HG03439 (cell line): ENCODE results near the gene ACE.

Source experiments
- ATAC-seq: cut with Tn5 transposase; IDR thresholded peaks from one replicate; pipeline ENCODE4 v1.9.1; 2021; ENCODE audit warnings: mild to moderate bottlenecking, moderate library complexity; ENCODE audit not compliant: unreplicated experiment

Gene ACE

GRCh38 chr17:63476854-63477479 lies at the start of gene ACE:
Gene ACE, plus strand, starts transcription at chr17:63477061. Its CDS starts 34 bp downstream, at chr17:63477095.
- ATAC-seq: no peak

- ATAC-seq: no peak
Observed at GRCh38 chr17:63429766-63430165, 47.1 kb upstream of the ACE start.

GRCh38 chr17:63430223-63430622 lies 46.6 kb upstream of the ACE start:
- no peak for ATAC-seq

- ATAC-seq: no peak
Observed at GRCh38 chr17:63431618-63431938, 45.3 kb upstream of the ACE start.

GRCh38 chr17:63431939-63432804 lies 44.7 kb upstream of the ACE start:
- ATAC-seq: no peak

- ATAC-seq: no peak
Observed at GRCh38 chr17:63433746-63434591, 42.9 kb upstream of the ACE start.

- no peak for ATAC-seq
Observed at GRCh38 chr17:63434951-63435571, 41.8 kb upstream of the ACE start.

GRCh38 chr17:63435681-63436522 lies 41.0 kb upstream of the ACE start:
- ATAC-seq: no peak

- no peak for ATAC-seq
Observed at GRCh38 chr17:63436523-63437110, 40.2 kb upstream of the ACE start.

- ATAC-seq: no peak
Observed at GRCh38 chr17:63437287-63438091, 39.4 kb upstream of the ACE start.

- ATAC-seq: no peak
Observed at GRCh38 chr17:63438092-63439051, 38.5 kb upstream of the ACE start.

GRCh38 chr17:63439687-63440086 lies 37.2 kb upstream of the ACE start:
- ATAC-seq: no peak

- no peak for ATAC-seq
Observed at GRCh38 chr17:63440127-63440769, 36.6 kb upstream of the ACE start.

GRCh38 chr17:63440770-63441335 lies 36.0 kb upstream of the ACE start:
- no peak for ATAC-seq

GRCh38 chr17:63441654-63442053 lies 35.2 kb upstream of the ACE start:
- no peak for ATAC-seq

GRCh38 chr17:63442074-63442473 lies 34.8 kb upstream of the ACE start:
- no peak for ATAC-seq

GRCh38 chr17:63442549-63443035 lies 34.3 kb upstream of the ACE start:
- ATAC-seq: no peak
